OCI-LY7 (cell line): Measurements from ENCODE around the gene JAG2.

Source experiments
- CTCF ChIP-seq: fragments of 200-600 bp; sonication (generic); conservative IDR thresholded peaks from 2 replicates; pipeline ENCODE4 v1.5.1; 2014; ENCODE audit warnings: mild to moderate bottlenecking, antibody characterized with exemption, low read length, moderate library complexity, mixed read lengths
- EZH2phosphoT487 ChIP-seq: fragments of 200-600 bp; sonication (generic); IDR thresholded peaks from 2 replicates; pipeline ENCODE4 v1.6.1; 2018; ENCODE audit warnings: low read depth, borderline replicate concordance, mild to moderate bottlenecking, mixed run types, antibody characterized with exemption, low read length, moderate library complexity, mixed read lengths

GRCh38 chr14:105152794-105153241, 15.8 kb downstream of the JAG2 start:
- no peak for TF ChIP-seq CTCF
- no peak for TF ChIP-seq EZH2phosphoT487
